ENCODE results near the gene GARRE1.

GARRE1 gene

GRCh38 chr19:34229721-34230120 is 24.6 kb upstream of the GARRE1 start:
- Histone ChIP-seq H3K9me3 (replicated peaks; ENCODE audit: insufficient read depth, low read length) (no peaks in the 10 kb centered on the region), H3K4me1 (ENCODE audit: low read length) (no peaks in the 10 kb centered on the region), H3K36me3 (replicated peaks; ENCODE audit: insufficient read depth, low read length) (peaks cover 6% of the 10 kb centered on the region; the same call in 1 of the 2 replicates), H3K79me2 (ENCODE audit: low read length) (peaks cover 2% of the 10 kb centered on the region; the same call in 1 of the 2 replicates), H3K4me2 (ENCODE audit: low read depth, low read length) (no peak overlapping the region), H3K9me2 (replicated peaks; ENCODE audit: insufficient read depth, low read length) (no peaks in the 10 kb centered on the region), H2AFZ (ENCODE audit: low read length) (no peak overlapping the region), H3K27ac (ENCODE audit: low read length) (no peak overlapping the region), H4K20me1 (ENCODE audit: insufficient read depth, low read length) (no peaks in the 10 kb centered on the region), H3K9ac (ENCODE audit: low read length) (no peak overlapping the region), H3F3A (ENCODE audit: insufficient read depth, low read length) (no peaks in the 10 kb centered on the region), H3K4me3 (ENCODE audit: low read length) (no peak overlapping the region), H3K27me3 (replicated peaks; ENCODE audit: insufficient read depth, low read length) (no peaks in the 10 kb centered on the region)
- no peak for DNase-seq
- no peak for TF ChIP-seq EZH2phosphoT487 (IDR thresholded peaks at IDR 0.05; ENCODE audit: low read length)
- no peak for TF ChIP-seq EZH2 (optimal IDR thresholded peaks at IDR 0.05; ENCODE audit: low read depth, low read length)
- TF ChIP-seq CTCF (IDR thresholded peaks at IDR 0.05; ENCODE audit: low read length) = no peak

- Histone ChIP-seq H2AFZ (ENCODE audit: low read length) (no peak overlapping the region), H3K9me3 (replicated peaks; ENCODE audit: insufficient read depth, low read length) (no peaks in the 10 kb centered on the region), H3K4me2 (ENCODE audit: low read depth, low read length) (no peak overlapping the region), H3K27me3 (replicated peaks; ENCODE audit: insufficient read depth, low read length) (no peaks in the 10 kb centered on the region), H3K4me1 (ENCODE audit: low read length) (no peaks in the 10 kb centered on the region), H3K4me3 (ENCODE audit: low read length) (no peak overlapping the region), H3F3A (ENCODE audit: insufficient read depth, low read length) (no peaks in the 10 kb centered on the region), H3K27ac (ENCODE audit: low read length) (no peak overlapping the region), H3K9me2 (replicated peaks; ENCODE audit: insufficient read depth, low read length) (no peaks in the 10 kb centered on the region), H3K79me2 (ENCODE audit: low read length) (no peaks in the 10 kb centered on the region), H3K36me3 (replicated peaks; ENCODE audit: insufficient read depth, low read length) (no peaks in the 10 kb centered on the region; the same call in 1 of the 2 replicates), H4K20me1 (ENCODE audit: insufficient read depth, low read length) (no peaks in the 10 kb centered on the region), H3K9ac (ENCODE audit: low read length) (no peak overlapping the region)
- TF ChIP-seq CTCF (IDR thresholded peaks at IDR 0.05; ENCODE audit: low read length) = no peak
- TF ChIP-seq EZH2 (optimal IDR thresholded peaks at IDR 0.05; ENCODE audit: low read depth, low read length) = no peak
- TF ChIP-seq EZH2phosphoT487 (IDR thresholded peaks at IDR 0.05; ENCODE audit: low read length) = no peak
- no peak for DNase-seq
Measured at GRCh38 chr19:34230820-34231219, 23.5 kb upstream of the GARRE1 start.

DNA sequence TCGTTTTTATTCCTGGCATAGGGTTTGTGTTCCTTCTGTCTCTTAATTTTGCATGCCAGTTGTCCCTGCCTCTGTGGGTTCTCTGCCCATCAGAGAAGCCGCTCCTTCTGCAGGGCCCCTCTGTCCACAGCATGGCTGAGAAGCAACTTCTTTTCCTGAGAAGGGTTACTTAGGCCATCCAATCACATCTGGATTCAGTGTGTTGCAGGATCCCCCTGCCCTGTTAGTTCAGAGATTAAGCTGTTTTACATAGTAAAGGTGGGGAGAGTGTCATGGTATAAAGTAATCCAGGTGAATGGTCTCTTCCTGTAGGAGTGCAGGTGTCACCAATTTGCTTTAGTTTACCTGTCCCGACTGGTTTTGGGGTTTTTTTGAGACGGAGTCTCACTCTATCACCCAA is 22.9 kb upstream of the GARRE1 start:
- no peak for DNase-seq
- no peaks in the 10 kb centered on the region for H3K79me2 ChIP-seq (ENCODE audit: low read length)
- H3K4me1 ChIP-seq (ENCODE audit: low read length) = no peaks in the 10 kb centered on the region
- no peak overlapping the region for H3K27ac ChIP-seq (ENCODE audit: low read length)
- TF ChIP-seq EZH2 (optimal IDR thresholded peaks at IDR 0.05; ENCODE audit: low read depth, low read length) (no peak), EZH2phosphoT487 (IDR thresholded peaks at IDR 0.05; ENCODE audit: low read length) (no peak), CTCF (IDR thresholded peaks at IDR 0.05; ENCODE audit: low read length) (no peak)
- no peaks in the 10 kb centered on the region for H3F3A ChIP-seq (ENCODE audit: insufficient read depth, low read length)
- no peak overlapping the region for H3K4me2 ChIP-seq (ENCODE audit: low read depth, low read length)
- no peaks in the 10 kb centered on the region for H3K27me3 ChIP-seq (replicated peaks; ENCODE audit: insufficient read depth, low read length)
- no peaks in the 10 kb centered on the region for H4K20me1 ChIP-seq (ENCODE audit: insufficient read depth, low read length)
- no peak overlapping the region for H3K4me3 ChIP-seq (ENCODE audit: low read length)
- no peaks in the 10 kb centered on the region; the same call in 1 of the 2 replicates for H3K36me3 ChIP-seq (replicated peaks; ENCODE audit: insufficient read depth, low read length)
- no peaks in the 10 kb centered on the region for H3K9me2 ChIP-seq (replicated peaks; ENCODE audit: insufficient read depth, low read length)
- no peaks in the 10 kb centered on the region for H3K9me3 ChIP-seq (replicated peaks; ENCODE audit: insufficient read depth, low read length)
- no peak overlapping the region for H3K9ac ChIP-seq (ENCODE audit: low read length)
- no peak overlapping the region for H2AFZ ChIP-seq (ENCODE audit: low read length)

Measured in MM.1S (cell line).